ENCODE results near the gene REV3L. TPM values are rescaled to one million over a fixed set of nuclear protein-coding genes. Genes with fewer than 3 reads are reported as not detected.

Gene REV3L
- total RNA-seq, 1 donor from 2014 or later = 22.2 TPM

GRCh38 chr6:111468329-111469012, 14.5 kb downstream of the REV3L start:
- no peak overlapping the region for H3K27ac Mint-ChIP-seq (ENCODE audit: unreplicated experiment)
- peaks cover 14% of the 10 kb centered on the region for H3K4me1 Mint-ChIP-seq
- DNase-seq (ENCODE audit: low read depth, low spot score) = no peak
- H3K36me3 Mint-ChIP-seq (ENCODE audit: low read depth) = no peaks in the 10 kb centered on the region
- H3K27me3 Mint-ChIP-seq (ENCODE audit: low read depth) = no peaks in the 10 kb centered on the region
- no peak overlapping the region for H3K4me3 Mint-ChIP-seq
- no peak for TF ChIP-seq CTCF (conservative IDR thresholded peaks at IDR 0.05)
- H3K9me3 Mint-ChIP-seq = no peaks in the 10 kb centered on the region

- H3K36me3 Mint-ChIP-seq (ENCODE audit: low read depth) = peaks cover 15% of the 10 kb centered on the region
- H3K4me3 Mint-ChIP-seq = no peak overlapping the region
- no peak for TF ChIP-seq CTCF (conservative IDR thresholded peaks at IDR 0.05)
- H3K9me3 Mint-ChIP-seq = peaks cover 9% of the 10 kb centered on the region
- H3K27ac Mint-ChIP-seq (ENCODE audit: unreplicated experiment) = no peak overlapping the region
- no peaks in the 10 kb centered on the region for H3K27me3 Mint-ChIP-seq (ENCODE audit: low read depth)
- H3K4me1 Mint-ChIP-seq = peaks cover 5% of the 10 kb centered on the region
- DNase-seq (ENCODE audit: low read depth, low spot score) = no peak
Measured at GRCh38 chr6:111464184-111464583, 18.8 kb downstream of the REV3L start.

- H3K27me3 Mint-ChIP-seq (ENCODE audit: low read depth) = no peaks in the 10 kb centered on the region
- peaks cover 20% of the 10 kb centered on the region for H3K9me3 Mint-ChIP-seq
- no peak overlapping the region for H3K4me3 Mint-ChIP-seq
- no peak for DNase-seq (ENCODE audit: low read depth, low spot score)
- TF ChIP-seq CTCF (conservative IDR thresholded peaks at IDR 0.05) = no peak
- H3K36me3 Mint-ChIP-seq (ENCODE audit: low read depth) = peaks cover 28% of the 10 kb centered on the region
- H3K27ac Mint-ChIP-seq (ENCODE audit: unreplicated experiment) = no peak overlapping the region
- H3K4me1 Mint-ChIP-seq = no peaks in the 10 kb centered on the region
Measured at GRCh38 chr6:111462770-111463391, 20.1 kb downstream of the REV3L start.

- H3K4me1 Mint-ChIP-seq = no peaks in the 10 kb centered on the region
- no peak for DNase-seq (ENCODE audit: low read depth, low spot score)
- H3K27me3 Mint-ChIP-seq (ENCODE audit: low read depth) = no peaks in the 10 kb centered on the region
- no peak for TF ChIP-seq CTCF (conservative IDR thresholded peaks at IDR 0.05)
- no peak overlapping the region for H3K27ac Mint-ChIP-seq (ENCODE audit: unreplicated experiment)
- H3K4me3 Mint-ChIP-seq = no peak overlapping the region
- peaks cover 22% of the 10 kb centered on the region for H3K9me3 Mint-ChIP-seq
- peaks cover 33% of the 10 kb centered on the region for H3K36me3 Mint-ChIP-seq (ENCODE audit: low read depth)
Measured at GRCh38 chr6:111461860-111462259, 21.2 kb downstream of the REV3L start.

- DNase-seq (ENCODE audit: low read depth, low spot score) = no peak
- H3K36me3 Mint-ChIP-seq (ENCODE audit: low read depth) = peaks cover 33% of the 10 kb centered on the region
- no peaks in the 10 kb centered on the region for H3K4me1 Mint-ChIP-seq
- no peak overlapping the region for H3K27ac Mint-ChIP-seq (ENCODE audit: unreplicated experiment)
- TF ChIP-seq CTCF (conservative IDR thresholded peaks at IDR 0.05) = no peak
- peaks cover 22% of the 10 kb centered on the region for H3K9me3 Mint-ChIP-seq
- no peak overlapping the region for H3K4me3 Mint-ChIP-seq
- H3K27me3 Mint-ChIP-seq (ENCODE audit: low read depth) = no peaks in the 10 kb centered on the region
Measured at GRCh38 chr6:111458670-111459232, 24.3 kb downstream of the REV3L start.
